GM12878 (cell line): ENCODE data around the gene STAT5A. TPM values are rescaled to one million over a fixed set of nuclear protein-coding genes. Genes with fewer than 3 reads are reported as not detected.
A peak's percentile ranks its signal among the peaks of the same experiment; 100 is the strongest.

Experiments used
- ASH2L ChIP-seq: fragments of 300-600, 200-600 bp; sonication (generic); IDR thresholded peaks from 2 replicates; pipeline ENCODE4 v1.6.1; 2017; ENCODE audit warnings: low read depth, mild to moderate bottlenecking, borderline replicate concordance
- BRCA1 ChIP-seq: IDR thresholded peaks from 2 replicates; pipeline ENCODE4 v1.6.1; 2011; ENCODE audit warnings: low read depth, low read length, improper control_type of control experiment
- CBFB ChIP-seq: IDR thresholded peaks from 2 replicates; pipeline ENCODE4 v1.6.1; 2016; ENCODE audit warnings: antibody characterized with exemption, low read depth
- EED ChIP-seq: sonication (generic); IDR thresholded peaks from 2 replicates; pipeline ENCODE4 v1.6.1; 2016; ENCODE audit warnings: antibody characterized with exemption, low read depth
- HDAC6 ChIP-seq: fragments of 200-600 bp; sonication (generic); IDR thresholded peaks from one replicate; pipeline ENCODE4 v1.8.0; 2017; ENCODE audit warnings: antibody characterized with exemption; ENCODE audit not compliant: unreplicated experiment
- KLF5 ChIP-seq: fragments of 450-650 bp; IDR thresholded peaks from 2 replicates; pipeline ENCODE4 v1.6.1; 2014; ENCODE audit warnings: mild to moderate bottlenecking; ENCODE audit not compliant: partially characterized antibody
- NBN ChIP-seq: fragments of 450-650 bp; IDR thresholded peaks from 2 replicates; pipeline ENCODE4 v1.6.1; 2016
- NFIC ChIP-seq: IDR thresholded peaks from 2 replicates; pipeline ENCODE4 v1.6.1; 2012; ENCODE audit warnings: low read depth, mild to moderate bottlenecking, inconsistent platforms, low read length, moderate library complexity
- NFYA ChIP-seq: IDR thresholded peaks from 2 replicates; pipeline ENCODE4 v1.6.1; 2011; ENCODE audit warnings: low read depth, mild to moderate bottlenecking, low read length, improper control_type of control experiment, borderline replicate concordance
- NR2C1 ChIP-seq: fragments of 450-650 bp; IDR thresholded peaks from 2 replicates; pipeline ENCODE4 v1.6.1; 2017; ENCODE audit warnings: antibody characterized with exemption, mild to moderate bottlenecking, moderate library complexity
- POLR2AphosphoS2 ChIP-seq: IDR thresholded peaks from 2 replicates; pipeline ENCODE4 v1.6.1; 2011; ENCODE audit warnings: low read depth, mild to moderate bottlenecking, low read length, improper control_type of control experiment, moderate library complexity
- SPI1 ChIP-seq: IDR thresholded peaks from 2 replicates; pipeline ENCODE4 v1.6.1; 2011; ENCODE audit warnings: low read depth, mild to moderate bottlenecking, low read length, moderate library complexity, borderline replicate concordance; ENCODE audit not compliant: insufficient read depth
- ZBED1 ChIP-seq: IDR thresholded peaks from 2 replicates; pipeline ENCODE4 v1.6.1; 2016; ENCODE audit warnings: borderline replicate concordance
- polyA plus RNA-seq, 11 experiments: library from polyadenylated mRNA; depleted of rRNA in 4 of 11; unstranded in 6 of 11; stranded (reverse) in 5 of 11; fragments of >200 nt; fragmentation: Nextera tagmentation in 4 of 11; fragmentation: Illumina TruSeq in 1 of 11; extraction: Ambion mirVana in 4 of 11; extraction: Trizol in 1 of 11; gene quantifications; 1 replicate in 1 of 11; 2 replicates in 10 of 11; pipeline versions ENCODE4 v1.2.1 to v1.2.3, GENCODE V29; 2011 to 2016; ENCODE audit warnings: inconsistent platforms in 2 of 11, missing spikeins in 2 of 11, low read depth in 1 of 11
- total RNA-seq, 4 experiments: library from RNA; depleted of rRNA in 3 of 4; stranded (reverse); fragments of >200 nt in 3 of 4; fragmentation: Illumina TruSeq in 1 of 4; extraction: Trizol in 1 of 4; gene quantifications; 2 replicates each; pipeline versions ENCODE4 v1.2.1 to v1.2.3, GENCODE V29; 2013 to 2021
- TF ChIP-seq, protein P1 (sequence below), 3 experiments: IDR thresholded peaks in 2 of 3; conservative IDR thresholded peaks in 1 of 3; 2 replicates each; pipeline ENCODE4 v1.5.1; 2011; ENCODE audit warnings: low read depth in 3 of 3, low read length in 3 of 3, mild to moderate bottlenecking in 3 of 3, control low read depth in 2 of 3, moderate library complexity in 2 of 3, inconsistent platforms in 1 of 3, mixed read lengths in 1 of 3; ENCODE audit not compliant: control insufficient read depth in 2 of 3, insufficient read depth in 1 of 3; ENCODE audit errors: extremely low read depth in 1 of 3
- TF ChIP-seq, protein P2 (sequence below): IDR thresholded peaks from 2 replicates; pipeline ENCODE4 v1.6.1; 2011; ENCODE audit warnings: mild to moderate bottlenecking, low read depth, low read length, moderate library complexity; ENCODE audit not compliant: insufficient replicate concordance
- TF ChIP-seq, protein P3 (sequence below): fragments of 450-650 bp; IDR thresholded peaks from 2 replicates; pipeline ENCODE4 v1.6.1; 2017; ENCODE audit warnings: antibody characterized with exemption, mild to moderate bottlenecking, moderate library complexity
- TF ChIP-seq, protein P4 (sequence below): fragments of 450-650 bp; formaldehyde crosslinking; IDR thresholded peaks from 2 replicates; pipeline ENCODE4 v1.4.0; 2022; ENCODE audit warnings: mild to moderate bottlenecking, moderate library complexity
- TF ChIP-seq, protein P5 (sequence below): fragments of 150-350 bp; IDR thresholded peaks from 2 replicates; pipeline ENCODE4 v1.6.1; 2014; ENCODE audit warnings: mild to moderate bottlenecking, low read depth, low read length

The STAT5A gene
- total and polyA plus RNA-seq, 10 of the 15 experiments (the other 5 are each of a cell fraction or from before 2014, with no cell fraction given): 14.8 to 86.4 (median 41.5) TPM

DNA sequence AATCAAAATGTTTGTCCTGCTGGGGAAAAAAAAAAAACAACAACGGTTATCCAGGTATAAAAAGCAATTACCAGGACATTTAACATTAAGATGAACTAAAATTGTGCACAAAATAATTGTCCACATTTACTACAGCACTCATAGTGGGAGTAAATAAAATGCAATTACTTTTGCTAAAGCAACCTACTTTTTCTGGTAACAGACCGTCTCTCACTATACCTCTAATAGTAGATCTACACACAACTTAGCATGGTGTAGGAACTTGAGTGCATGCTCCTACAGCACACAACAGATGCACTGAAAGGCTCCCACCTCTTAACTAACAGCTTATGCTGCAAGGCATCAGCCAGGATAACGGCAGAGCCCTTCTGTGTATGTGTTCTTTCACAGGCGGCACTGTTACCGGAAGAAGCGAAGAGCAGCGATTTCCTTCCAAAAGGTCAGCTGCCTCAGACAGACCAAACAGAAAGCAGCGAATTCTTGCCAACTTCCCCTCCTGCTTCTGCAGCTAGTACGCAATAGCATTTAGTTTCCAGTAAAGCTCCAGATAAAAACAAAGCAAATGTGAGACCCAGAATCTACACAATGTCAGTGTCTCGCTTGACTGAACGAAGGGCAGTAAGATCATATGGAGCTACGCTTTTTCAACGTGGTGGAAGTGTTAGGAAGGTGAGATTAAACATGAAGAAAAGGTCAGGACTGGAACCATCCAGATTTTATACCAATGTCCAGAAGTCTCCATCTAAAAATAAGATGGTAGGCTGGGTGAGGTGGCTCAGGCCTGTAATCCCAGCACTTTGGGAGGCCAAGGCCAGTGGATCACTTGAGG lies 39.7 kb upstream of the STAT5A start (continued):
- TF ChIP-seq, protein P1, sequence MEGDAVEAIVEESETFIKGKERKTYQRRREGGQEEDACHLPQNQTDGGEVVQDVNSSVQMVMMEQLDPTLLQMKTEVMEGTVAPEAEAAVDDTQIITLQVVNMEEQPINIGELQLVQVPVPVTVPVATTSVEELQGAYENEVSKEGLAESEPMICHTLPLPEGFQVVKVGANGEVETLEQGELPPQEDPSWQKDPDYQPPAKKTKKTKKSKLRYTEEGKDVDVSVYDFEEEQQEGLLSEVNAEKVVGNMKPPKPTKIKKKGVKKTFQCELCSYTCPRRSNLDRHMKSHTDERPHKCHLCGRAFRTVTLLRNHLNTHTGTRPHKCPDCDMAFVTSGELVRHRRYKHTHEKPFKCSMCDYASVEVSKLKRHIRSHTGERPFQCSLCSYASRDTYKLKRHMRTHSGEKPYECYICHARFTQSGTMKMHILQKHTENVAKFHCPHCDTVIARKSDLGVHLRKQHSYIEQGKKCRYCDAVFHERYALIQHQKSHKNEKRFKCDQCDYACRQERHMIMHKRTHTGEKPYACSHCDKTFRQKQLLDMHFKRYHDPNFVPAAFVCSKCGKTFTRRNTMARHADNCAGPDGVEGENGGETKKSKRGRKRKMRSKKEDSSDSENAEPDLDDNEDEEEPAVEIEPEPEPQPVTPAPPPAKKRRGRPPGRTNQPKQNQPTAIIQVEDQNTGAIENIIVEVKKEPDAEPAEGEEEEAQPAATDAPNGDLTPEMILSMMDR (IDR thresholded peaks at IDR 0.05 in 2 of 3, conservative IDR thresholded peaks at IDR 0.05 in 1 of 3; ENCODE audit: control insufficient read depth in 2 of 3, extremely low read depth in 1 of 3, insufficient read depth in 1 of 3, low read depth in 3 of 3, low read length in 3 of 3): no peak
- TF ChIP-seq ASH2L (no peak), SPI1 (peak; percentile 71), NR2C1 (no peak), CBFB (no peak), NBN (0 out of 2 replicates have a peak, but pooled peaks have one; percentile 15), HDAC6 (no peak), EED (no peak), BRCA1 (no peak), NFIC (no peak), NFYA (no peak), ZBED1 (no peak), POLR2AphosphoS2 (peak; percentile 76), KLF5 (peak; percentile 52)
- TF ChIP-seq, protein P2, sequence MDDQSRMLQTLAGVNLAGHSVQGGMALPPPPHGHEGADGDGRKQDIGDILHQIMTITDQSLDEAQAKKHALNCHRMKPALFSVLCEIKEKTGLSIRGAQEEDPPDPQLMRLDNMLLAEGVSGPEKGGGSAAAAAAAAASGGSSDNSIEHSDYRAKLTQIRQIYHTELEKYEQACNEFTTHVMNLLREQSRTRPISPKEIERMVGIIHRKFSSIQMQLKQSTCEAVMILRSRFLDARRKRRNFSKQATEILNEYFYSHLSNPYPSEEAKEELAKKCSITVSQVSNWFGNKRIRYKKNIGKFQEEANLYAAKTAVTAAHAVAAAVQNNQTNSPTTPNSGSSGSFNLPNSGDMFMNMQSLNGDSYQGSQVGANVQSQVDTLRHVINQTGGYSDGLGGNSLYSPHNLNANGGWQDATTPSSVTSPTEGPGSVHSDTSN: no peak
- TF ChIP-seq, protein P3, sequence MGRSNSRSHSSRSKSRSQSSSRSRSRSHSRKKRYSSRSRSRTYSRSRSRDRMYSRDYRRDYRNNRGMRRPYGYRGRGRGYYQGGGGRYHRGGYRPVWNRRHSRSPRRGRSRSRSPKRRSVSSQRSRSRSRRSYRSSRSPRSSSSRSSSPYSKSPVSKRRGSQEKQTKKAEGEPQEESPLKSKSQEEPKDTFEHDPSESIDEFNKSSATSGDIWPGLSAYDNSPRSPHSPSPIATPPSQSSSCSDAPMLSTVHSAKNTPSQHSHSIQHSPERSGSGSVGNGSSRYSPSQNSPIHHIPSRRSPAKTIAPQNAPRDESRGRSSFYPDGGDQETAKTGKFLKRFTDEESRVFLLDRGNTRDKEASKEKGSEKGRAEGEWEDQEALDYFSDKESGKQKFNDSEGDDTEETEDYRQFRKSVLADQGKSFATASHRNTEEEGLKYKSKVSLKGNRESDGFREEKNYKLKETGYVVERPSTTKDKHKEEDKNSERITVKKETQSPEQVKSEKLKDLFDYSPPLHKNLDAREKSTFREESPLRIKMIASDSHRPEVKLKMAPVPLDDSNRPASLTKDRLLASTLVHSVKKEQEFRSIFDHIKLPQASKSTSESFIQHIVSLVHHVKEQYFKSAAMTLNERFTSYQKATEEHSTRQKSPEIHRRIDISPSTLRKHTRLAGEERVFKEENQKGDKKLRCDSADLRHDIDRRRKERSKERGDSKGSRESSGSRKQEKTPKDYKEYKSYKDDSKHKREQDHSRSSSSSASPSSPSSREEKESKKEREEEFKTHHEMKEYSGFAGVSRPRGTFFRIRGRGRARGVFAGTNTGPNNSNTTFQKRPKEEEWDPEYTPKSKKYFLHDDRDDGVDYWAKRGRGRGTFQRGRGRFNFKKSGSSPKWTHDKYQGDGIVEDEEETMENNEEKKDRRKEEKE: no peak
- TF ChIP-seq, protein P4, sequence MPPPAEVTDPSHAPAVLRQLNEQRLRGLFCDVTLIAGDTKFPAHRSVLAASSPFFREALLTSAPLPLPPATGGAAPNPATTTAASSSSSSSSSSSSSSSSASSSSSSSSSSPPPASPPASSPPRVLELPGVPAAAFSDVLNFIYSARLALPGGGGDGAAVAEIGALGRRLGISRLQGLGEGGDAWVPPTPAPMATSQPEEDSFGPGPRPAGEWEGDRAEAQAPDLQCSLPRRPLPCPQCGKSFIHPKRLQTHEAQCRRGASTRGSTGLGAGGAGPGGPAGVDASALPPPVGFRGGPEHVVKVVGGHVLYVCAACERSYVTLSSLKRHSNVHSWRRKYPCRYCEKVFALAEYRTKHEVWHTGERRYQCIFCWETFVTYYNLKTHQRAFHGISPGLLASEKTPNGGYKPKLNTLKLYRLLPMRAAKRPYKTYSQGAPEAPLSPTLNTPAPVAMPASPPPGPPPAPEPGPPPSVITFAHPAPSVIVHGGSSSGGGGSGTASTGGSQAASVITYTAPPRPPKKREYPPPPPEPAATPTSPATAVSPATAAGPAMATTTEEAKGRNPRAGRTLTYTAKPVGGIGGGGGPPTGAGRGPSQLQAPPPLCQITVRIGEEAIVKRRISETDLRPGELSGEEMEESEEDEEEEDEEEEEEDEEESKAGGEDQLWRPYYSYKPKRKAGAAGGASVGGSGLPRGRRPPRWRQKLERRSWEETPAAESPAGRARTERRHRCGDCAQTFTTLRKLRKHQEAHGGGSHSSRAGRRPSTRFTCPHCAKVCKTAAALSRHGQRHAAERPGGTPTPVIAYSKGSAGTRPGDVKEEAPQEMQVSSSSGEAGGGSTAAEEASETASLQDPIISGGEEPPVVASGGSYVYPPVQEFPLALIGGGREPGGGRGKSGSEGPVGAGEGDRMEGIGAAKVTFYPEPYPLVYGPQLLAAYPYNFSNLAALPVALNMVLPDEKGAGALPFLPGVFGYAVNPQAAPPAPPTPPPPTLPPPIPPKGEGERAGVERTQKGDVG (CRISPR knock-in tag): no peak
- TF ChIP-seq, protein P5, sequence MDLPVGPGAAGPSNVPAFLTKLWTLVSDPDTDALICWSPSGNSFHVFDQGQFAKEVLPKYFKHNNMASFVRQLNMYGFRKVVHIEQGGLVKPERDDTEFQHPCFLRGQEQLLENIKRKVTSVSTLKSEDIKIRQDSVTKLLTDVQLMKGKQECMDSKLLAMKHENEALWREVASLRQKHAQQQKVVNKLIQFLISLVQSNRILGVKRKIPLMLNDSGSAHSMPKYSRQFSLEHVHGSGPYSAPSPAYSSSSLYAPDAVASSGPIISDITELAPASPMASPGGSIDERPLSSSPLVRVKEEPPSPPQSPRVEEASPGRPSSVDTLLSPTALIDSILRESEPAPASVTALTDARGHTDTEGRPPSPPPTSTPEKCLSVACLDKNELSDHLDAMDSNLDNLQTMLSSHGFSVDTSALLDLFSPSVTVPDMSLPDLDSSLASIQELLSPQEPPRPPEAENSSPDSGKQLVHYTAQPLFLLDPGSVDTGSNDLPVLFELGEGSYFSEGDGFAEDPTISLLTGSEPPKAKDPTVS: no peak
